Measurements from ENCODE around the gene PTPRT.

- TF ChIP-seq CTCF (IDR thresholded peaks at IDR 0.05; ENCODE audit: low read length) (no peak), EZH2 (optimal IDR thresholded peaks at IDR 0.05; ENCODE audit: low read depth, low read length) (no peak), EZH2phosphoT487 (IDR thresholded peaks at IDR 0.05; ENCODE audit: low read length) (no peak)
Measured at GRCh38 chr20:43140726-43141125, 49.0 kb downstream of the PTPRT start.

Data from MM.1S (cell line).